Measurements from ENCODE around the gene VPS16.

- TF ChIP-seq SP1 (IDR thresholded peaks at IDR 0.05; ENCODE audit: low read depth) (no peak), POLR2A (IDR thresholded peaks at IDR 0.05; ENCODE audit: borderline replicate concordance, extremely low read depth, insufficient read depth, insufficient read length) (no peak), CTCF (IDR thresholded peaks at IDR 0.05 in 2 of 3, conservative IDR thresholded peaks at IDR 0.05 in 1 of 3; ENCODE audit: borderline replicate concordance in 1 of 3, insufficient read depth in 1 of 3, low read depth in 2 of 3, low read length in 2 of 3) (no peak), REST (IDR thresholded peaks at IDR 0.05; ENCODE audit: low read depth) (no peak), EZH2 (IDR thresholded peaks at IDR 0.05) (no peak), RAD21 (IDR thresholded peaks at IDR 0.05; ENCODE audit: low read depth) (no peak), EZH2phosphoT487 (IDR thresholded peaks at IDR 0.05; ENCODE audit: borderline replicate concordance) (no peak), SIN3A (IDR thresholded peaks at IDR 0.05; ENCODE audit: low read depth) (no peak), POLR2AphosphoS5 (IDR thresholded peaks at IDR 0.05; ENCODE audit: low read depth, low read length) (no peak), YY1 (IDR thresholded peaks at IDR 0.05; ENCODE audit: extremely low read depth, insufficient replicate concordance, low read depth, low read length) (no peak), EGR1 (IDR thresholded peaks at IDR 0.05; ENCODE audit: low read depth) (no peak), JUND (IDR thresholded peaks at IDR 0.05) (no peak)
These were observed 35.5 kb upstream of the VPS16 start for GRCh38 chr20:2804852-2805688.
